Cardiac fibroblast (primary cell): ENCODE data around the gene RAPGEF6.
A peak's percentile ranks its signal among the peaks of the same experiment; 100 is the strongest.
"Not testable (repeated sequence)": the region's sequence is repeated elsewhere in the genome, so short reads cannot be mapped to it uniquely, and the experiment has no call there.

Experiments used
- DNase-seq, 2 donors: peaks; one replicate each; pipeline versions ENCODE4 v3.0.0 to v3.0.0-alpha.2; 2010; ENCODE audit warnings: low read depth in 2 of 2
- H3K4me3 ChIP-seq, 2 donors: replicated peaks in 1 of 2; 1 replicate in 1 of 2; 2 replicates in 1 of 2; pipeline ENCODE4 v1.5.1; 2011; ENCODE audit warnings: low read depth in 2 of 2, low read length in 2 of 2, mild to moderate bottlenecking in 2 of 2, moderate library complexity in 1 of 2
- TF ChIP-seq, protein P1 (sequence below): IDR thresholded peaks from one replicate; pipeline ENCODE4 v1.5.1; 2011; ENCODE audit warnings: low read depth, mild to moderate bottlenecking, low read length, inconsistent platforms

RAPGEF6 gene

DNA sequence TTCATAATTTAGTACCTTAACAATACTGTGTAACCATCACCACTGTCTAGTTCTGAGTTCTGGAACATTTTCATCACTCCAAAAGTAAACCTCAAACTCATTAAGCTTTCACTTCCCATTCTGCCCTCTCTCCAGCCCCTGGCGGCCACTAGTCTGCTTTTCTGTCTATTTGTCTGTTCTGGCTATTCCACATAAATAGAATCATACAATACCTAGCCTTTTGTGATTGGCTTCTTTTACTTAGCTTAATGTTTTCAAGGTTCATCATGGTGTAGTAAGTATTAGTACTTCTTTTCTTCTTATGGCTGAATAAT lies 138.7 kb downstream of the RAPGEF6 start:
- no peak for DNase-seq
- TF ChIP-seq, protein P1, sequence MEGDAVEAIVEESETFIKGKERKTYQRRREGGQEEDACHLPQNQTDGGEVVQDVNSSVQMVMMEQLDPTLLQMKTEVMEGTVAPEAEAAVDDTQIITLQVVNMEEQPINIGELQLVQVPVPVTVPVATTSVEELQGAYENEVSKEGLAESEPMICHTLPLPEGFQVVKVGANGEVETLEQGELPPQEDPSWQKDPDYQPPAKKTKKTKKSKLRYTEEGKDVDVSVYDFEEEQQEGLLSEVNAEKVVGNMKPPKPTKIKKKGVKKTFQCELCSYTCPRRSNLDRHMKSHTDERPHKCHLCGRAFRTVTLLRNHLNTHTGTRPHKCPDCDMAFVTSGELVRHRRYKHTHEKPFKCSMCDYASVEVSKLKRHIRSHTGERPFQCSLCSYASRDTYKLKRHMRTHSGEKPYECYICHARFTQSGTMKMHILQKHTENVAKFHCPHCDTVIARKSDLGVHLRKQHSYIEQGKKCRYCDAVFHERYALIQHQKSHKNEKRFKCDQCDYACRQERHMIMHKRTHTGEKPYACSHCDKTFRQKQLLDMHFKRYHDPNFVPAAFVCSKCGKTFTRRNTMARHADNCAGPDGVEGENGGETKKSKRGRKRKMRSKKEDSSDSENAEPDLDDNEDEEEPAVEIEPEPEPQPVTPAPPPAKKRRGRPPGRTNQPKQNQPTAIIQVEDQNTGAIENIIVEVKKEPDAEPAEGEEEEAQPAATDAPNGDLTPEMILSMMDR = no peak
- H3K4me3 ChIP-seq = no peak overlapping the region

DNA sequence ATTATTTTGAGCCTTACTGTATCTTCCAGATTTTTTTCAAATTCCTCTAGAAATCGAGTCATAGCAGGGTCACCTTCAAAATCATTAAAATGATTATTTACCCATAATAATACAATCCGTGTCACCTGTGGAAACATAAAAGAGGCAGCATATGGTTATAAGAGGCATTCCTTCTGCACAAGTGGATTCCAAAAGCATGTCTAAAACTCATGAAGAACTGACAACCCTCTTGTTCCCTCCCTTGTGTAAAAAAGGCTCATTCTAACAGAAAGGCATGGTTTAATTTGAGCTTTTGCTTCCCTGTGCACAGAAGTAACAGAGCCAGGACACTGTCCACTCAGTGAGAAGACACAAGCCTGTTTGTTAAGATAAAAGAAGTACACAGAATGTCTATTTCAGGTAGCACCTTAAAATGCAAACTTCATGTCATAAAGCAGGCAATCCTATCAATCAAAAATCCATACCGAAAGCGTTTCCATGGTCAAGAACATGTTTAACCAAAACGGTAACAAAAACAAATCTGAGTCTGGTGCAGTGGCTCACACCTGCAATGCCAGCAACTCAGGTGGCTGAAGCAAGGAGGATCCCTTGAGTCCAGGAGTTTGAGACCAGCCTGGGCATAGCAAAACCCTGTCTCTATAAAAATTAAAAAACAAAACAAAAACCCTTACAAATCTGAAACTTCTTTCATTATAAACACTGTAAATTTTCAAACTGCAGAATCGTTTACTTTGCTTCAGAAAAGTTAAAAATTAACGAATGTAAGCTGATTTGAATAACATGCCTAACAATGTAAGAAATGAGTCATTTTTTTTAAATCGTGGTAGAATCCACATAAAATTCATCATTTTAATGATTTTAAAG lies 139.3 kb downstream of the RAPGEF6 start:
- H3K4me3 ChIP-seq = no peak overlapping the region
- no peak for DNase-seq
- TF ChIP-seq, protein P1 = no peak

DNA sequence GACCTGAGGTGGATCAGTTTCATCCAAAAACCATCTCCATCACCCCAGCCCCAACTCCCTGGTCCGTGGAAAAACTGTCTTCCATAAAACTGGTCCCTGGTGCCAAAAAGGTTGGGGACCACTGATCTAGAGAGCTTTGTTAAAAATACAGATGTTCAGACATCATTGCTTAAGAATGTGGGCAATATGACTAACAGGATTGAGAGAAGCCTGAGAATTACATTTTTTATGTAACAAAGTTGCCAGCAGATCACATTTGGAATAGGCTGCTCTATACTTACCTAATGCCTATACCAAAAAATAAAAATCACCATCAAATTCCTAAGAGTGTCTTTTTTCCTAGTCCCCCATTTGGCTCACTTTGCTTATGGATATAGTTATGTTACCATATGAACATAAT lies 143.3 kb downstream of the RAPGEF6 start:
- TF ChIP-seq, protein P1 = no peak
- H3K4me3 ChIP-seq = no peak overlapping the region
- DNase-seq = peak in 1 of 2 donors; percentile 63

DNA sequence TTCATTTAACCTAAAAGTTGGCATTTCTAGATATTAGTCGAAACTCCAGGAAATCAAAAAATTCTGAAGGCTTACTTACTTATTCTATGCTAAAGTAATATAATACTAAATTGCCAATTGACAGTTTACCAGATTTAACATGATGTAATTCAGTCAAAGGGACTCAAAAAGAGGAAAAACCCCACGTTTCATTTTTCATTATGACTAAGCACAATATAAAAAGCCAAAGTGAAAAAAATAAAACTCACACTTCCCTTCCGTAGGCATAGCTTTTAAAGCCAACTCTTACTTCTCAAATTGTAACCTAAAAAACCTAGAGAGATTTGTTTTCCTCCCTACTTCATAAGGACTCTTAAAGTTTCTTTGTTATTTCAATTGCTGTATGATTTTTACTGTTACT lies 146.6 kb downstream of the RAPGEF6 start:
- TF ChIP-seq, protein P1 = no peak
- no peak overlapping the region for H3K4me3 ChIP-seq
- peak; percentile 31 to 60 for DNase-seq

DNA sequence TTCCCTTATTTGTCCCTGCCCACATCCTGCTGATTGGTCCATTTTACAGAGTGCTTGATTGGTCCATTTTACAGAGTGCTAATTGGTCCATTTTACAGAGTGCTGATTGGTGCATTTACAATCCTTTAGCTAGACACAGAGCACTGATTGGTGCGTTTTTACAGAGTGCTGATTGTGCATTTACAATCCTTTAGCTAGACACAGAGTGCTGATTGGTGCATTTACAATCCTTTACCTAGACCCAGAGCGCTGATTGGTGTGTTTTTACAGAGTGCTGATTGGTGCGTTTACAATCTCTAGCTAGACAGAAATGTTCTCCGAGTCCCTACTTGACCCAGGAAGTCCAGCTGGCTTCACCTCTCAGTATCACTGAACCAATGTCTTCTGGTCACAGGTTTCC lies 147.7 kb downstream of the RAPGEF6 start:
- not testable (repeated sequence) for H3K4me3 ChIP-seq, DNase-seq

DNA sequence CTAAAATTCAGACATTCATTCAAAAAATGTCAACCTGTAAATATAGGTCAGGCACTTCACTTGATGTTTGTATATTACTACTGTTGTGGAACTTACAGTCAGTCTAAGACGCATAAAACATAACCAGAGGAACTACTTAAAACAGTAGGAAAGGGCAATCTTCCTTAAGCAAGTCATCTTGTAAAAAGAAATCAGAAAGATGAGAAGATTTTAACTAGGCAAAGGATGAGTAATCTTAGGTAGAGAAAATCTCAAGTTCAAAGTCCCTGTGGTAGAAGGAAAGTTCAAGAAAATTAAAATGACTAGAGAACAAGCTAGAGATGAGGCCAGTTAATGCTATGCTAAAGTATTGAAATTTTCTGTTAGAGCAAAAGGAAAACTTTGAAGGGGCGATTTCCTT lies 152.4 kb downstream of the RAPGEF6 start:
- no peak overlapping the region for H3K4me3 ChIP-seq
- TF ChIP-seq, protein P1 = no peak
- DNase-seq = no peak

DNA sequence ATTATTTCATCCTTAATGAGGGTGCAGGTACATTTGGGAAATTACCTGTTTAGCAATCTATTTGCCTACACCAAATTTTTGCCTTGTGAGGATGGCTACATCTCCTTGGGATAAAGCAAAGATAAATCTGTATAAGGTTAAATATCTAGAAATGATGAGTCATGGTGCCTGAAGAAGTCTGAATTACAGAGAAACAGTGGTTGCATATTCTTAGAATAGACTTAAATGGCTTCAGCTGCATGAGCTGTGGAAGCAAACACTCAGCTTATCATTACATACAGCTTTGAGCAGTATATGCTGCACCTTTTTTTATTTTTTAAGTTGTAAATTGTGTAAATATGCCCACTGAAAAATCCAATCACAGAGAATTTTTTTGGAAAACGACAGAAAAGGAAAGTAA lies 153.5 kb downstream of the RAPGEF6 start:
- peak in 1 of 2 donors; percentile 8 for DNase-seq
- H3K4me3 ChIP-seq = no peak overlapping the region
- TF ChIP-seq, protein P1 = no peak
